GM19463 (cell line): Measurements from ENCODE around the gene RHBDF1.

ENCODE experiments used
- ATAC-seq: cut with Tn5 transposase; IDR thresholded peaks from one replicate; pipeline ENCODE4 v1.9.1; 2021; ENCODE audit warnings: mild to moderate bottlenecking, moderate library complexity; ENCODE audit not compliant: unreplicated experiment

RHBDF1 gene

GRCh38 chr16:74747-75334, 2.4 kb upstream of the RHBDF1 start:
- ATAC-seq = no peak

- ATAC-seq = no peak
Measured at GRCh38 chr16:74051-74746, 1.8 kb upstream of the RHBDF1 start.

- ATAC-seq = no peak
Measured at GRCh38 chr16:71540-72401, 660 bp downstream of the RHBDF1 start.

- no peak for ATAC-seq
Measured at GRCh38 chr16:71210-71539, 1.3 kb downstream of the RHBDF1 start.

- no peak for ATAC-seq
Measured at GRCh38 chr16:69181-69580, 3.2 kb downstream of the RHBDF1 start.

GRCh38 chr16:67884-68789, 4.3 kb downstream of the RHBDF1 start:
- ATAC-seq = no peak

- ATAC-seq = no peak
Measured at GRCh38 chr16:67183-67791, 5.1 kb downstream of the RHBDF1 start.

- ATAC-seq = no peak
Measured at GRCh38 chr16:66309-67182, 5.9 kb downstream of the RHBDF1 start.

- peak; percentile 67 for ATAC-seq
Measured at GRCh38 chr16:65745-66144, 6.7 kb downstream of the RHBDF1 start.

- ATAC-seq = no peak
Measured at GRCh38 chr16:64914-65255, 7.5 kb downstream of the RHBDF1 start.

- ATAC-seq = no peak
Measured at GRCh38 chr16:63998-64913, 8.2 kb downstream of the RHBDF1 start.

GRCh38 chr16:63466-63865, 9.0 kb downstream of the RHBDF1 start:
- no peak for ATAC-seq

GRCh38 chr16:62968-63391, 9.5 kb downstream of the RHBDF1 start:
- no peak for ATAC-seq

- no peak for ATAC-seq
Measured at GRCh38 chr16:62283-62967, 10.0 kb downstream of the RHBDF1 start.

- ATAC-seq = no peak
Measured at GRCh38 chr16:61879-62281, 10.6 kb downstream of the RHBDF1 start.

GRCh38 chr16:60929-61878, 11.2 kb downstream of the RHBDF1 start:
- no peak for ATAC-seq

- no peak for ATAC-seq
Measured at GRCh38 chr16:60166-60565, 12.3 kb downstream of the RHBDF1 start.
